HG03025 (cell line): ENCODE measurements around the gene CRB1.
"Not testable (repeated sequence)": the region's sequence is repeated elsewhere in the genome, so short reads cannot be mapped to it uniquely, and the experiment has no call there.

ENCODE experiments used
- ATAC-seq: cut with Tn5 transposase; IDR thresholded peaks from one replicate; pipeline ENCODE4 v1.9.1; 2021; ENCODE audit warnings: mild to moderate bottlenecking, moderate library complexity; ENCODE audit not compliant: unreplicated experiment, low FRiP score

Gene CRB1

DNA sequence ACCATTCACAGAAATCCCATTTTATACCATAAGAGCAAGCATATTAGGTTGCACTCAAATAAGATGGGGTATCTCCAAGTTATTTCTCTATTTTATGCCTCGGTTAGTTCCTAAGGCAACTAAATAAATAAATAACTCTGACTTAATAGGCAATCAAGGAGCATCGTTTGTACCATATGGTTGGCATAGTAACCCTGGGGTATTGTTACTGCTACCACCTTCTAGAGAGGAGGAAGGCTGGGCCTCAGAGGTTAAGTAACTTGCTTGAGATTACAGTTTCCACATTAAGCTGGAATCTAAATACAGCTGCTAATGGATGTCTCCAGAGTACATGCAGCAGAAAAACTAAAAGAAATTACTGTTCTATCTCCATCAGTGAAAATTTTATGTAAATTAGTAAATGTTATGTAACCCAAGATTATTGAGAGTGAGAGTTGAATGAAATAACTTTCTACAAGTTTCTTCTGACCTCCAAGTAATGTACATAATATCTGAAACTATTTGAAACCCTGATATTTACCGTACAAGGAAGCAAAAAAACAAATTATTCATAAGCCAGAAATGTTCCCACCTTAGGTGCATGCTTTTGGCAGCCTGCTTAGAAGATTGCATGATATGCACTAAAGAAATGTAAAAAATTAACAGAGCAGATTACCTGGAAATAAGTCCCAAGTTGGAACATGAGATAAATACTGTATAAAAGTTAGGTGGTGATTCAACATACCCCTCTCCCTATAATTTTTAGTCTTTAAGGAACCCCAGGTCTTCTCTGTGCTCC lies 127.0 kb downstream of the CRB1 start:
- no peak for ATAC-seq

DNA sequence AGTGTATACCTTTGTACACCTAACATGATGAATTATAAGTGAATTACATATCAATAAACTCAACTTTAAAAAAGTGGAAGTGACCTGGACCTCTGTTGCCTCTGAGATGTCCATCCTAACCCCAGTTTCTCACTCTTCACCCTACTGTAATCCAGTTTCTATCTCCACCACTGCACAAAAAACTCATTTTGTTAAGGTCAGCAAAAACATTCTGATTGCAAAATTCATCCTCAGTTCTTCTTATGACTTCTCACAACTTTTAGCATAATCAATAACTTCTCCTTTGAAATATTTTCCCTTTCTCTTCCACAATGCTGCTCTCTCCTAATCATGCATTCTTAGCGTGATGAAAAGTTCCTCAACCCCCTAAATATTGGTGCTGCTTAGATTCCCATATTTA lies 129.8 kb downstream of the CRB1 start:
- ATAC-seq = no peak

DNA sequence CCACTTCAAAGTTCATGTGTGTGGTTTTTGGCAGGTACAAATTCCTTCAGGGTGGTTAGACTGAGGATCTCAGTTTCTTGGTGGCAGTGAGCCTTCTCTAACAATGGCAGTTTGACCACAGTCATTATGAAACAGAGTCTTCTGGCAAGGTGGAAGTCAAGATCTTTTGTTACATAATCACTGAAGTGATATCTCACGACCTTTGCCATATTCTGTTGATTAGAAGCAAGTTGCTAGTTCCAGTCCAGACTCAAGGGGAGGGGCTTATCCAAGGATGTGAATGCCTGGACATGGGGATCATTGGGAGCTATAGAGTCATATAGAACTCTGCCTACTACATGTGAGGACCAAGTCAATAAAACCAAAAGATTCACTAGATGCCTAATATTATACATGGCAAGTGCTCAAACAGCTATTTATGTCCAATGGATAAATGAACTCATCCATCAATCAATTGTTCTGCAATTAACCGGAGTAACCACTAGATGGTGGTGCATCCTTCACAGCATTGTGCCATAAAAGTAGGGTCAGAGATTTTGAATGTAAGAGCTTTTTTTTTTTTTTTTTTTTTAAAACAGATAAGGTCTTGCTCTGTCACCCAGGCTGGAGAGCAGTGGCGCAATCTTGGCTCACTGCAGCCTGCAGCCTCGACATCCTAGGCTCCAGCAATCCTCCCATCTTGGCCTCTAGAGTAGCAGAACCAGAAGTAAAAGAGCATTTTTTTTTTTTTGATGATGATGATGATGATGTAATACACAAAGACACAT lies 131.9 kb downstream of the CRB1 start:
- peak; percentile 56 for ATAC-seq

DNA sequence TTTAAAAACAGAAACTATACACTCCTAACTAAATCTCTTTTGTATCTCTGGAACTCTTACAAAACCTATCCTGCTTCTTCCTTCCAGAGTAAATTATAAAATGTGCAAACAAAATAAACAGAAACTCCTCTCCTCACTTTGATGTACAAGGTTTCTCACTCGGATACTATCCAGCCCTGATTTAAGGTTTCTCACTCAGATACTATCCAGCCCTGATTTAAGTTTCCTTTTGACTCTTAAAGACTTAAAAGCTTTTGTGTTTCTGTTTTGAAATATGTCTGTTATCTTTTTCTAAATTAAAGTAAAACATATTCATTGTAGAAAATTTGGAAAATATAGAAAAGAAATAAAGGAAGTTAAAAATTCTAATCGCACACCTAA lies 132.5 kb downstream of the CRB1 start:
- ATAC-seq = no peak

DNA sequence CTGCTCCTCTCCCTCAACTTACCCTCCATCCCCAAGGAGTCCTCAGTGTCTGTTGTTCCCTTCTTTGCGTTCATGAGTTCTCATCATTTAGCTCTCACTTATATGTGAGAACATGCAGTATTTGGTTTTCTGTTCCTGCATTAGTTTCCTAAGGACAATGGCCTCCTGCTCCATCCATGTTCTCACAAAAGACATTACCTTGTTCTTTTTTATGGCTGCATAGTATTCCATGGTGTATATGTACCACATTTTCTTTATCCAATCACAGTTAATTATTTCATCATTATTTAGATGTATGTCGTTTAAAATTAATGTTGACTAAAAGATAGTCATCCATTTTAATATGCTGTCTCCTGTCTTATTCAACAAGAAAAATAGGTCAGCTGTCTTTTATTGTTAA lies 134.1 kb downstream of the CRB1 start:
- no peak for ATAC-seq

DNA sequence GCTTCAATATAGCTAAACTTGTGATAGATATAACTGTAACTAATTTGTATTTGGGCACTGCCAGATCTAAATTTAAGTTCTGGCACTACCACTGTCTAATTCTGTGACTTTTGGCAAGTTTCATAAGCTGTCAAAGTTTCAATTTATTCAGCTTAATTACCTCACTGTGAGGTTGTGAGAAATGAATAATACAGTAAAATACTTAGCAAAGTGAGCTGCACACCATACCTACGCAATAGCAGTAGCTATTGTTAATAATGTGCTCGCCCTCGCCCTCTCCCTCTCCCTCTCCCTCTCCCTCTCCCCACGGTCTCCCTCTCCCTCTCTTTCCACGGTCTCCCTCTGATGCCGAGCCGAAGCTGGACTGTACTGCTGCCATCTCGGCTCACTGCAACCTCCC lies 136.7 kb downstream of the CRB1 start:
- ATAC-seq = not testable (repeated sequence)

DNA sequence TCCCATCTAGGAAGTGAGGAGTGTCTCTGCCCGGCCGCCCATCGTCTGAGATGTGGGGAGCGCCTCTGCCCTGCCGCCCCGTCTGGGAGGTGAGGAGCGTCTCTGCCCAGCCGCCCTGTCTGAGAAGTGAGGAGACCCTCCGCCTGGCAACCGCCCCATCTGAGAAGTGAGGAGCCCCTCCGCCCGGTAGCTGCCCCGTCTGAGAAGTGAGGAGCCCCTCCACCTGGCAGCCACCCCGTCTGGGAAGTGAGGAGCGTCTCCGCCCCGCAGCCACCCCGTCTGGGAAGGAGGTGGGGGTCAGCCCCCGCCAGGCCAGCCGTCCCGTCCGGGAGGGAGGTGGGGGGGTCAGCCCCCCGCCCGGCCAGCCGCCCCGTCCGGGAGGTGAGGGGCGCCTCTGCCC lies 137.6 kb downstream of the CRB1 start:
- ATAC-seq = not testable (repeated sequence)

DNA sequence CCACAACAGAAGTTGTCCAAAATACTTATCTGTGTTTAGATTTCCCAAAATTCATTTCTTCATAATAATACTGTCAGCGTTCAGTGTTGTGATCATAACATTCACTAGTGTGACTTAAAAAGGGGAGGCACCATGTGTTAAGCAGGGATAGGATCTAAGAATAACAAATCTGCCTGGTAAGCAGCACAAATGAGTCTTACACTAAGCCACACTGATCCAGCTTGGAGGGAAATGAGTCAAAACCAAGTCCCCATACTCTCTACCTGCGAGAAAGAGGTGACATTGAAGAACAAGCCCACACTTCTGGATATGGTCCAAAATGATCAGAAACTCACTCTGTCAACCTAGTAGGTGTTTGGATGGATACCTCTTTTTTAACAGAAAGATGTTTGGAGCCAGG lies 145.5 kb downstream of the CRB1 start:
- no peak for ATAC-seq

DNA sequence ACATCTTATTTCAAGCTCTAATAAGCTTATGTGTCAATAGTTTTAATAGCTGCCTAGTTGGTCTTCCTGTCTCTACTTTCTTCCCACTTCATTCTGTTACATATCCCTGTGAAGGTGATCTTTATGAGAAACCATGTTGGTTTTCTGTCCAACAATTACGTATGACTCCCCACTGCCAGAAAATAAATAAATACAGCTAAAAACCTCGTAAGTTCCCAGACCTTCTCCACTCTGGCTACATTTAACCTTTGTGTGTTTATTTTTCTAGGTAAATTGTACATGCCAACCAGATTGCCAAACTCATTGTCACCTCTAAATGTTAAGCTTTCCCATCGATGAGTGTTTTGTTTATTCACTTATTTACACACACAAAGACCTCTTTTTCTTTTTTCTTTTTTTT lies 147.2 kb downstream of the CRB1 start:
- no peak for ATAC-seq

DNA sequence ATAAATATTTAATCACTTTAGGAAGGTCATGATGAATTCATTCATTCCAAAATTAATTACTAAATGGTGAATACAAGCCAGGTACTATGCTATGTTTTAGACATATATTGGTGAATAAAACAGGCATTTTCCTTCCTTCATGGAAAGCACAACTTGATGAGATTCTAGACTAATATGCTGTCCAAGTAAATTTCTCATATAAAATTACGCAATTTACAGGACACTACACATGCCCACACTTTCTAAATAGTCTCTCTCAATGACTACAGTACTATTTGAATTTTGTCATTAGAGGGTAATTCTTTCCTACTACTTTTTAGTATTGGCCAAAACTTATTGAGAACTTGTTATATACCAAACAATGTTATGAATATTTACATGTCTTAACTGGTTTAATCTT lies 150.6 kb downstream of the CRB1 start:
- no peak for ATAC-seq

DNA sequence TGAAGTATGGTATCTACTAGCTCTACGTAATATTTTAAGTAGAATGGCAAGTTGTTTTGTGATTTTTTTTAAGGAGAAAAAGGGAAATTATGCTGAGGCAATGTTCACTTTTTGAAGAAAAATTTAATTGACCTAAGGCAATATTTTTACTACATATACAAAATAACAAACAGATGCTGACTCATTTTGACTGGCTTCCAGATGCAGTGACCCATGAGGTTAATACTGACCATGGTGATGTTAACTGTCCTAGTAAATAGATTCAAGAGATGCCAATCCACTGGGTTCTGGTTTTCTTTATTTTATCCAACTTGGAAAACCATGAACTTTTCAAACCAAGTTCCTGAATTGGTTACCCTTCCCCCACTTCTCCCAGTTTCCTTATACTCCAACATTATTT lies 154.9 kb downstream of the CRB1 start:
- ATAC-seq = no peak

DNA sequence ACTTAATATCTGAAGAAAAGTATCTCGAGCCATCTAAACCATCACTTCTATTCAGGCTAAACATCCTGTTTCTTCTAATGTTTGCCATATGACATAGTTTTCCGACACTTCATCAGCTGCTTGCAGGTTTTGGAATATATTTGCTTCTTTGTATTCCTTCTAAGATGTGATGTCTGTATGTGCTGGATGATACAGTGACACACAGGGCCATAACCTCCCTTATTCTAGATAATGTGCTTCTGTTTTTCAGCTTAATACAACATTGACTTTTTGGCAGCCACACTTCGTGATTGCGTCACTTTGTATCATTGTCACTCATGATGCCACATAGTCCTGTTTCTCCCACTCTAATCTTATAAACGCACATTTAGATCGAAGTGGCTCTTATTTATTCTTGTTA lies 156.3 kb downstream of the CRB1 start:
- no peak for ATAC-seq

DNA sequence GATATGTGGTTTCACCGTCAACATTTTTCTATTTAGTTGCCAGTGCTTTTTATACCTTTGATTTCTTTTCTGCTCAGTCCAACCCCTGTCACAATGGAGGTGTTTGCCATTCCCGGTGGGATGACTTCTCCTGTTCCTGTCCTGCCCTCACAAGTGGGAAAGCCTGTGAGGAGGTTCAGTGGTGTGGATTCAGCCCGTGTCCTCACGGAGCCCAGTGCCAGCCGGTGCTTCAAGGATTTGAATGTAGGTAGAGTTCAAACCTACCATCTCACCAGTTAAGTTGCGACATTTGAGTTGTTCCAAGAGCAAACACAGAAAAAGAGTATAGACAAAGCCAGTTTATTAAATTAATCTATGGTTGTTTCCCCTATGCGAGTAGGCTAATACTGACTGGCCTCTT lies 161.3 kb downstream of the CRB1 start:
- ATAC-seq = no peak

DNA sequence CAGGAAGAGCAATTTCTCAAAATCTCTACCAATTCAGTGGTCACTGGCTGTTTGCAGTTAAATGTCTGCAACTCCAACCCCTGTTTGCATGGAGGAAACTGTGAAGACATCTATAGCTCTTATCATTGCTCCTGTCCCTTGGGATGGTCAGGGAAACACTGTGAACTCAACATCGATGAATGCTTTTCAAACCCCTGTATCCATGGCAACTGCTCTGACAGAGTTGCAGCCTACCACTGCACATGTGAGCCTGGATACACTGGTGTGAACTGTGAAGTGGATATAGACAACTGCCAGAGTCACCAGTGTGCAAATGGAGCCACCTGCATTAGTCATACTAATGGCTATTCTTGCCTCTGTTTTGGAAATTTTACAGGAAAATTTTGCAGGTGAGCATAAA lies 167.2 kb downstream of the CRB1 start:
- ATAC-seq = no peak

DNA sequence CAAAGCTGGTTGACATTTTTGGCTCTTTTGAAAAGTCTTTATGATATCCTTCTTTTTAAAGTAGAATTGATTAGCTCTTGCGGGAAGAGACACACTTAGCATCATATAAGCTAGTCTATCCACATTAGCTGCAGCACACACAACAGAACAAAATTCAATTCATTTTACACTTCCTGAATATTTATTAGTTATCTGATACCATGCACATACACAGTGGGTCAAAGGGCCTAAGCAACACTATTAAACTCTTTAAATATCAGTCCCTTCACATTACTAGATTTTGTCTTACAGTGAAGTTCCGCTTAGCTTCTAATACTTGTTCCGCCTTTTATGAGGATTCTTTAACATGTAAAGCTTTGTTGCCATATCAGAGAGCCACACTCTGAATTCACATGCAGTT lies 169.5 kb downstream of the CRB1 start:
- ATAC-seq = no peak

DNA sequence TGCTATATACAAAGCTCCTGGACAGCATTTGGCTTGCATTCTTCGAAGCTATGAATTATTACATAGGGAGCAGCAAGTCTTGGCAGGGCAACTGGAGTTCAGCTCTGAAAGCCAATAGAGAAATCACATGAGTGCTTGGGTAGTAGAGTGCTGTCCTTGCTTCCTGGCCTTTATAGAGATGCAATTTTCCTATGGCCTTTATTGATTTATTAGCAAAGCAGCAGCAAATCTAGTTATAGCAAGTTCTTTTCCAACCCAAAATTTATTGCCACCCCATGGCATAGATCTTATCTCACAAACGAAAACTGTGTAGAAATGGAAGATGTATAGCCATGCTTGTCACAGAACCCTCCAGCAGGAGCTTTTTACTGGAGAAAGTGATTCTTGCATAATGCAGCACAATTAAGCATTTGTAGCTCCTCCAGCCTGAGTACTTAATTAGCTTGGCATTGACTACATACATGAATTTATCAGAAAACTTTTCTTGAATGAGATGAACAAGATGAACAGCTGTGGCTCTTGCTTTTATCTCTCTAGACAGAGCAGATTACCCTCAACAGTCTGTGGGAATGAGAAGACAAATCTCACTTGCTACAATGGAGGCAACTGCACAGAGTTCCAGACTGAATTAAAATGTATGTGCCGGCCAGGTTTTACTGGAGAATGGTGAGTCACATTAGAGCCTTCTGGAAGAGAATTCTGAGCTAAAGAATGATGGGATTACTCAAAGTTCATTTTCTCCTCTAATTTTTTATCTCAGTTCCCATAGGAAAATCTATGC lies 170.1 kb downstream of the CRB1 start:
- no peak for ATAC-seq

DNA sequence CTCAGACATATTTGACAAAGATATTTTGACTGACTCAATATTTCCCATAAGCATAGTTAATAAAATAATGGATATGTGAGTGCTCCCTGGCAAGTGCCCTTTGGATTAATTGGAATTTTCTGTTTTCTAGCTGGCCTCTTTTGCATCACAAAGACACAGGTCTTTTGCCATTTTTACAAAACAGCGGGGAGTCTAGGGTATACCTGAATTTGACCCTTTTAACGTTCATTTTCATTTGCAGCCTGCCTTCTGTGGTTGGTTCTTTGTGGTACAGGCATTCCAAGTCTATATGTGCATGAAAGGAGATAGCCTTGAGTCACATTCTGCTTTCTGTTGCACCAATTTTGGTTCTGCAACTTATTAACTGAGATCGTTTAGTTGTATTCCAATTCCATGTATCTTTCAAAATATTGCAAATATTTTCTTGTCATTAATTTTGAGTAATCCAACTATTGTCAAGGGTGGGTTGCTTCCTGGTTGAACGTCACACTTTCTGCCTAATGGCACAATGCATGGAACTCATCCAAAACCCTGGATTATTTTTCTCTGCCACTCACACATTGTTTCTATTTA lies 171.7 kb downstream of the CRB1 start:
- no peak for ATAC-seq

DNA sequence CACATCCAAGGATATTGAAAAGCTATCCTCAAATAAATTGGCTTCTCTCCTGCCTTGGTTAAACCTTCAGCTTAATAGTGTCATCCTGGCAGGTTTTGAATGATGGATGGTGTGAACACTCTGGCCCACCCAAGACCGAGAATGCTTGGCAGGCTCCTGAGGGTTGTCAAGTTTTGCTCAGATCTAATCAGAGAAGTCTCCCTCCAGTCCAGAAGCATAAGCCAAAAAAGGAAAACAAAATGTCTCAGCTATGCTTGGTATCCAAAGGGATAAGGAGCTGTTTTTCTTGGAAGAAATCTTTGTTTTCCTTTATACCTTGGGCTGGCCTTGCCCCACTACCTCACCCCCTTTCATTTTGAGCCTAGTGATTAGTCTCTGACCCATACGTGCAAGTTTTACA lies 172.7 kb downstream of the CRB1 start:
- no peak for ATAC-seq

DNA sequence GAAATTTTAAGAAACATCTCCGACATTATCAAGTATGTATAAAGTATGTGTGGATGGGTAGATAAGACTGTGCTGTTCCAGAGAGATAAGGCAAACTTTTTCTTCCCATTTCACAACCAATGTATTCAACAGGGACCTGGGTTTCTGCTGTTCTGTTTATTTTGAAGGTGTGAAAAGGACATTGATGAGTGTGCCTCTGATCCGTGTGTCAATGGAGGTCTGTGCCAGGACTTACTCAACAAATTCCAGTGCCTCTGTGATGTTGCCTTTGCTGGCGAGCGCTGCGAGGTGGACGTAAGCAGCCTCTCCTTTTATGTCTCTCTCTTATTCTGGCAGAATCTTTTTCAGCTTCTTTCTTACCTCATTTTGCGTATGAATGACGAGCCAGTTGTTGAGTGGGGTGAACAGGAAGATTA lies 174.0 kb downstream of the CRB1 start:
- no peak for ATAC-seq

DNA sequence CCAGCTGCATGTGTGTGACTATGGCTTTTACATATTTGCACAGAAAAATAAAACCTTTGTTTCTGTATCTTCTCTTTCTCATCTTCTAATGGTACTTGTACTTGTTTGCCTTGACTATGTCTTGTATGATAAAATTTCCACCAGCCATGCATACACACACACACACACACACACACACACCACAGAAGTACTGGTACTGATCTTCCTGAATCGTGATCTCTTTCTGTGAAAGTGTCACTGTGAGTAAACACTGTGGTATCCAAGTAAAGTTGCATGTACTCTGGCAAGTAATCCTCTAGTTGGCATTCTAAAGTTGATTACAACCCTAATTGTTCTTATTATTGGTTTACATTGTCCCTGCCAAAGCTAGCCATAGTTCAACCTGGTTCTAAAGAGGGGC lies 176.7 kb downstream of the CRB1 start:
- no peak for ATAC-seq

DNA sequence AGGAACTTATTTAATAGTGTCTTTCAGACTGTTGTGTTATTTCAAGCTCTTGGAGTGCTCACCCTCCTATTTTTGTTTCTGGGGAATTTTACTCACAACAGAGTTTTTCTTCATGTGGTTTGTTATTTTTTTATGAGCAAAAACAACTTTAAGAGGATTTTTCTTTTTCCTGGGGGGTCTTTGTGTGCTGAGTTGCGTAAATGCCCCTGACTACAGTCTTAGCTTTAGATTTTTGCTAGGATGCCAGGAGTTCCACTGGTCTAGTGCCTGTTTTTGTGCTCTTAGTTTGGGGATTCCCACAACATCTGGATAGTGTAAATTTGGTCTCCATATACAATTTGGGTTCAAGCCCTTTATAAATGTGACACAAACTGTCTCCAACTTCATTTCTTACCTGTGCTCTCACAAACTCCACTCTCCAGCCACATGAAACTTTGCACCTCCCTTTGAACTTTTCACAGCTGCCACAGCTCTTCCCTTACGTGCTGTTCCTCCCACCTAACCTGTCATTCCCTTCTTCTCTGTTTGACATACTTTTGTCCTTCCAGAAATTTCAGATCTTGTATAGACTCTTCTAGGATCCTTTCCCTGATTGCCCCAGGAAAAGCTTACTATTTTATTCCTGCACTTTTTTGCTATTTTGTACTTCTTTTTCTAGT lies 180.2 kb downstream of the CRB1 start:
- ATAC-seq = no peak
